ENCODE measurements around the gene TBX2. TPM values are rescaled to one million over a fixed set of nuclear protein-coding genes. Genes with fewer than 3 reads are reported as not detected.

Gene TBX2
- total RNA-seq, 1 experiment from 2014 or later = not detected

DNA sequence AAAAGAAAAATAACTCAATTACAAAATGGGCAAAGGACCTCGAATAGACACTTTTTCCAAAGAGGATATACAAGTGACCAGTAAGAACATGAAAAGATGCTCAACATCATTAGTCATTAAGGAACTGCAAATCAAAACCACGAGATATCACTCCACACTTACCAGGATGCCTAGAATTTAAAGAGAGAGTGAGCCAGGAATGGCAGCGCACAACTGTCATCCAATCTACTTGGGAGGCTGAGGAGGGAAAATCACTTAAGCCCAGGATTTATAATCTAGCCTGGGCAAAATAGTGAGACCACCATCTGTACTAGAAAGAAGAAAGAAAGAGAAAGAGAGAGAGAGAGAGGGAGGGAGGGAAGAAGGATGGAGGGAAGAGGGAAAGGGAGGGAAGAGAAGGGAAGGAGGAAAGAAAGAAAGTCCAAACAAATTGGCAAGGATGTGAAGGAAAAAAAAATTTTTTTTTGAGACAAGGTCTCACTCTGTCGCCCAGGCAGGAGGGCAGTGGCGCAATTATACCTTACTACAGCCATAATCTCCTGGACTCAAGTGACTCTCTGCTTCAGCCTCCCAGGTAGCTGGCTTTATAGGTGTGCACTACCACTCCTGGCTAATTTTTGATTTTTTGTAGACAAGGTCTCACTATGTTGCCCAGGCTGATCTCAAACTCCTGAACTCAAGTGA lies 22.6 kb downstream of the TBX2 start:
- peaks cover 7% of the 10 kb centered on the region in 2 experiments for H3K4me1 Mint-ChIP-seq
- DNase-seq = no peak
- H3K4ac ChIP-seq (ENCODE audit: low read depth, low read length) = no peak overlapping the region
- no peak overlapping the region for H2BK15ac ChIP-seq (ENCODE audit: low read depth, low read length)
- H3K56ac ChIP-seq (ENCODE audit: insufficient read length, low read depth, low read length) = no peak overlapping the region
- no peaks in the 10 kb centered on the region for H3K23me2 ChIP-seq (ENCODE audit: insufficient read length, low read depth, low read length, poor library complexity, severe bottlenecking)
- WGBS (ENCODE audit: extremely low coverage, insufficient read length, low lambda C conversion rate) = no CpG with 5 or more reads among the region's 5 CpGs
- no peak overlapping the region for H3K14ac ChIP-seq (ENCODE audit: insufficient read depth, low read length)
- H3K27ac ChIP-seq (ENCODE audit: insufficient read length, low read depth, low read length) = no peak overlapping the region
- H3K4me3 Mint-ChIP-seq = no peak overlapping the region
- no peaks in the 10 kb centered on the region for H3K79me2 ChIP-seq (ENCODE audit: insufficient read depth, low read length)
- no peak overlapping the region for H2AK5ac ChIP-seq (ENCODE audit: insufficient read length, low read length)
- H3K4me2 ChIP-seq (ENCODE audit: insufficient read depth, insufficient read length, low read length) = no peak overlapping the region
- TF ChIP-seq, protein P1, sequence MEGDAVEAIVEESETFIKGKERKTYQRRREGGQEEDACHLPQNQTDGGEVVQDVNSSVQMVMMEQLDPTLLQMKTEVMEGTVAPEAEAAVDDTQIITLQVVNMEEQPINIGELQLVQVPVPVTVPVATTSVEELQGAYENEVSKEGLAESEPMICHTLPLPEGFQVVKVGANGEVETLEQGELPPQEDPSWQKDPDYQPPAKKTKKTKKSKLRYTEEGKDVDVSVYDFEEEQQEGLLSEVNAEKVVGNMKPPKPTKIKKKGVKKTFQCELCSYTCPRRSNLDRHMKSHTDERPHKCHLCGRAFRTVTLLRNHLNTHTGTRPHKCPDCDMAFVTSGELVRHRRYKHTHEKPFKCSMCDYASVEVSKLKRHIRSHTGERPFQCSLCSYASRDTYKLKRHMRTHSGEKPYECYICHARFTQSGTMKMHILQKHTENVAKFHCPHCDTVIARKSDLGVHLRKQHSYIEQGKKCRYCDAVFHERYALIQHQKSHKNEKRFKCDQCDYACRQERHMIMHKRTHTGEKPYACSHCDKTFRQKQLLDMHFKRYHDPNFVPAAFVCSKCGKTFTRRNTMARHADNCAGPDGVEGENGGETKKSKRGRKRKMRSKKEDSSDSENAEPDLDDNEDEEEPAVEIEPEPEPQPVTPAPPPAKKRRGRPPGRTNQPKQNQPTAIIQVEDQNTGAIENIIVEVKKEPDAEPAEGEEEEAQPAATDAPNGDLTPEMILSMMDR (conservative IDR thresholded peaks at IDR 0.05) = no peak
- no peak overlapping the region for H4K8ac ChIP-seq (replicated peaks; ENCODE audit: insufficient read length, low read depth, low read length)
- H3K23ac ChIP-seq (ENCODE audit: insufficient read length, low read depth, low read length) = no peak overlapping the region
- no peak overlapping the region for H2BK12ac ChIP-seq (ENCODE audit: insufficient read length, low read depth, low read length)
- no peak overlapping the region for H4K91ac ChIP-seq (ENCODE audit: insufficient read length, low read depth, low read length)
- no peaks in the 10 kb centered on the region for H3K27me3 ChIP-seq (ENCODE audit: insufficient read depth, low read length)
- H2BK120ac ChIP-seq (ENCODE audit: low read depth, low read length, poor library complexity, severe bottlenecking) = no peak overlapping the region
- H3K27me3 Mint-ChIP-seq (ENCODE audit: low read depth) = peaks cover 65% of the 10 kb centered on the region
- H3K27ac Mint-ChIP-seq = no peak overlapping the region
- no peak overlapping the region for H3K18ac ChIP-seq (ENCODE audit: insufficient read length, low read depth, low read length)
- no peaks in the 10 kb centered on the region for H3K9me3 Mint-ChIP-seq
- no peak overlapping the region for H3K9ac ChIP-seq (ENCODE audit: extremely low read depth, insufficient read length, low read length)
- H2BK20ac ChIP-seq (ENCODE audit: low read depth, low read length, poor library complexity, severe bottlenecking) = no peak overlapping the region
- no peak overlapping the region for H2BK5ac ChIP-seq (ENCODE audit: insufficient read length, low read length)
- H3K4me1 ChIP-seq (ENCODE audit: insufficient read depth, low read length) = peaks cover 2% of the 10 kb centered on the region; the same call in 1 of the 2 replicates
- H4K20me1 ChIP-seq (ENCODE audit: control insufficient read depth, insufficient read depth, insufficient read length) = no peaks in the 10 kb centered on the region
- no peaks in the 10 kb centered on the region for H3K79me1 ChIP-seq (ENCODE audit: insufficient read depth, low read depth, low read length, poor library complexity, severe bottlenecking)
- H2AFZ ChIP-seq (ENCODE audit: low read length) = no peak overlapping the region
- H3T11ph ChIP-seq (ENCODE audit: low read length) = no peak overlapping the region
- H3K36me3 Mint-ChIP-seq (ENCODE audit: insufficient read depth in 1 of 3, low read depth in 3 of 3) = no peaks in the 10 kb centered on the region
- no peaks in the 10 kb centered on the region for H3K9me3 ChIP-seq (ENCODE audit: control insufficient read depth, low read depth, low read length)
- no peak overlapping the region for H4K5ac ChIP-seq (ENCODE audit: insufficient read length, low read depth, low read length)

All from H9 (cell line).